PC-9 (cell line): ENCODE measurements around the gene ARHGAP6. TPM values are rescaled to one million over a fixed set of nuclear protein-coding genes. Genes with fewer than 3 reads are reported as not detected.

Experiments used
- BruUV-seq: library from RNA; stranded (reverse); fragments of 400-500 nt; replicated peaks from 2 replicates; lab custom pipeline; 2021; lab: Mats Ljungman, UMichigan
- CTCF ChIA-PET: fragments of 300-600 bp; sonication (Branson Sonifier 250); formaldehyde crosslinking; loops from one replicate; lab custom pipeline; 2022; ENCODE audit warnings: antibody characterized with exemption; lab: Charles Lee
- POLR2A ChIA-PET: fragments of 300-600 bp; sonication (Branson Sonifier 250); formaldehyde crosslinking; loops from one replicate; lab custom pipeline; 2022; ENCODE audit warnings: antibody characterized with exemption; ENCODE audit not compliant: unreplicated experiment; lab: Charles Lee
- DNase-seq, 2 experiments: peaks; one replicate each; pipeline versions ENCODE4 v3.0.0 to v3.0.0-alpha.2; 2015 to 2022; ENCODE audit warnings: mixed read lengths in 1 of 2
- H2AFZ ChIP-seq: fragments of 200-600 bp; sonication (generic); 2 replicates; pipeline ENCODE4 v1.8.1; 2017; ENCODE audit warnings: antibody characterized with exemption
- H3F3A ChIP-seq: fragments of 200-600 bp; sonication (generic); 2 replicates; pipeline ENCODE4 v1.8.1; 2017; ENCODE audit warnings: antibody characterized with exemption, mild to moderate bottlenecking, low read depth; ENCODE audit not compliant: insufficient read depth
- H3K27ac ChIP-seq: fragments of 200-600 bp; sonication (generic); 2 replicates; pipeline ENCODE4 v1.6.1; 2016; ENCODE audit warnings: mixed run types
- H3K27me3 ChIP-seq: fragments of 200-600 bp; sonication (generic); 2 replicates; pipeline ENCODE4 v1.6.1; 2016; ENCODE audit warnings: low read depth, mixed run types; ENCODE audit not compliant: insufficient read depth
- H3K36me3 ChIP-seq: fragments of 200-600 bp; sonication (generic); 2 replicates; pipeline ENCODE4 v1.6.1; 2016; ENCODE audit warnings: low read depth, mixed run types
- H3K4me1 ChIP-seq: fragments of 200-600 bp; sonication (generic); replicated peaks from 2 replicates; pipeline ENCODE4 v1.6.1; 2016; ENCODE audit warnings: mixed run types; ENCODE audit not compliant: insufficient read depth
- H3K4me2 ChIP-seq: fragments of 200-600 bp; sonication (generic); 2 replicates; pipeline ENCODE4 v1.6.1; 2017; ENCODE audit warnings: mixed run types
- H3K4me3 ChIP-seq: fragments of 200-600 bp; sonication (generic); 2 replicates; pipeline ENCODE4 v1.6.1; 2016; ENCODE audit warnings: mixed run types
- H3K79me2 ChIP-seq: fragments of 200-600 bp; sonication (generic); 2 replicates; pipeline ENCODE4 v1.6.1; 2017; ENCODE audit warnings: low read depth, mixed run types
- H3K9me2 ChIP-seq: fragments of 200-600 bp; sonication (generic); 2 replicates; pipeline ENCODE4 v1.8.1; 2017; ENCODE audit warnings: mild to moderate bottlenecking; ENCODE audit not compliant: insufficient read depth
- H3K9me3 ChIP-seq: fragments of 200-600 bp; sonication (generic); 2 replicates; pipeline ENCODE4 v1.8.1; 2016; ENCODE audit warnings: low read depth; ENCODE audit not compliant: insufficient read depth
- H4K20me1 ChIP-seq: fragments of 200-600 bp; sonication (generic); 2 replicates; pipeline ENCODE4 v1.8.1; 2017; ENCODE audit not compliant: insufficient read depth
- CTCF ChIP-seq: fragments of 200-600 bp; sonication (generic); conservative IDR thresholded peaks from 2 replicates; pipeline ENCODE4 v1.6.1; 2017; ENCODE audit warnings: mixed run types, antibody characterized with exemption, mild to moderate bottlenecking, moderate library complexity
- EZH2 ChIP-seq: fragments of 200-600 bp; sonication (generic); IDR thresholded peaks from 2 replicates; pipeline ENCODE4 v1.8.0; 2017; ENCODE audit warnings: antibody characterized with exemption, low read depth
- intact Hi-C: fragments of 100-400 bp; cut with micrococcal nuclease; formaldehyde crosslinking; loops from one replicate; pipeline ENCODE4 v1.10.0; 2022; ENCODE audit not compliant: unreplicated experiment
- total RNA-seq: library from RNA; stranded (reverse); gene quantifications from 2 replicates; pipeline ENCODE4 v1.2.3, GENCODE V29; 2021

Gene ARHGAP6
- total RNA-seq, 1 experiment from 2014 or later, result not detected

- H4K20me1 ChIP-seq, result no peaks in the 10 kb centered on the region
- no peaks in the 10 kb centered on the region for H3K27me3 ChIP-seq
- DNase-seq, result no peak
- no peak for TF ChIP-seq CTCF
- TF ChIP-seq EZH2, result no peak
- H3K4me3 ChIP-seq, result no peak overlapping the region
- H3K36me3 ChIP-seq, result no peaks in the 10 kb centered on the region
- intact Hi-C loops, result no loop called here
- H3K4me1 ChIP-seq, result no peaks in the 10 kb centered on the region
- H3K9me3 ChIP-seq, result no peaks in the 10 kb centered on the region
- no peaks in the 10 kb centered on the region for H3K9me2 ChIP-seq
- no peak overlapping the region for H3K27ac ChIP-seq
- no peaks in the 10 kb centered on the region for H3K79me2 ChIP-seq
- H2AFZ ChIP-seq, result no peak overlapping the region
- ChIA-PET POLR2A (no interaction called here), CTCF (no interaction called here)
- BruUV-seq, result no TSS peak
- no peaks in the 10 kb centered on the region for H3F3A ChIP-seq
- H3K4me2 ChIP-seq, result no peak overlapping the region
These were observed 310.3 kb downstream of the ARHGAP6 start for GRCh38 chrX:11355259-11355909.

- H3K9me3 ChIP-seq, result no peaks in the 10 kb centered on the region
- intact Hi-C loops, result no loop called here
- no peaks in the 10 kb centered on the region for H3K9me2 ChIP-seq
- no peak overlapping the region for H2AFZ ChIP-seq
- no peaks in the 10 kb centered on the region for H3K36me3 ChIP-seq
- no peaks in the 10 kb centered on the region for H3K4me1 ChIP-seq
- no peaks in the 10 kb centered on the region for H3K79me2 ChIP-seq
- CTCF ChIA-PET, result no interaction called here
- POLR2A ChIA-PET, result no interaction called here
- BruUV-seq, result no TSS peak
- no peaks in the 10 kb centered on the region for H3K27me3 ChIP-seq
- H3F3A ChIP-seq, result no peaks in the 10 kb centered on the region
- TF ChIP-seq EZH2 (no peak), CTCF (no peak)
- H4K20me1 ChIP-seq, result no peaks in the 10 kb centered on the region
- H3K4me3 ChIP-seq, result no peak overlapping the region
- no peak overlapping the region for H3K27ac ChIP-seq
- no peak for DNase-seq
- H3K4me2 ChIP-seq, result no peak overlapping the region
These were observed 313.4 kb downstream of the ARHGAP6 start for GRCh38 chrX:11352296-11352741.

- Histone ChIP-seq H3K4me2 (no peak overlapping the region), H3K4me1 (no peaks in the 10 kb centered on the region), H3K27ac (no peak overlapping the region), H3K36me3 (no peaks in the 10 kb centered on the region), H2AFZ (no peak overlapping the region), H3K9me2 (no peaks in the 10 kb centered on the region), H4K20me1 (no peaks in the 10 kb centered on the region), H3K4me3 (no peak overlapping the region), H3K27me3 (no peaks in the 10 kb centered on the region), H3F3A (no peaks in the 10 kb centered on the region), H3K9me3 (no peaks in the 10 kb centered on the region), H3K79me2 (no peaks in the 10 kb centered on the region)
- intact Hi-C loops, result no loop called here
- ChIA-PET CTCF (no interaction called here), POLR2A (no interaction called here)
- BruUV-seq, result no TSS peak
- no peak for DNase-seq
- TF ChIP-seq EZH2, result no peak
- no peak for TF ChIP-seq CTCF
These were observed 314.1 kb downstream of the ARHGAP6 start for GRCh38 chrX:11351375-11352295.
